T-cell (primary cell): ENCODE data around the gene EEF2. TPM values are rescaled to one million over a fixed set of nuclear protein-coding genes. Genes with fewer than 3 reads are reported as not detected.

Experiments
- ATAC-seq, 4 experiments: fragments of 200-7000 bp in 3 of 4; fragments of 150-1000 bp in 1 of 4; cut with Tn5 transposase; replicated peaks in 1 of 4; 1 replicate in 3 of 4; 2 replicates in 1 of 4; pipeline ENCODE4 v1.10.0; 2021; ENCODE audit warnings: moderate library complexity in 3 of 4, mild to moderate bottlenecking in 2 of 4, moderate number of reproducible peaks in 1 of 4
- CTCF ChIA-PET, 2 donors: fragments of 300-600 bp; sonication (Branson Sonifier 250); formaldehyde crosslinking; loops; one replicate each; lab custom pipeline; 2022; ENCODE audit warnings: antibody characterized with exemption in 2 of 2; lab: Charles Lee
- POLR2A ChIA-PET, 2 donors: fragments of 300-600 bp; sonication (Branson Sonifier 250); formaldehyde crosslinking; loops; one replicate each; lab custom pipeline; 2022; ENCODE audit warnings: antibody characterized with exemption in 2 of 2; lab: Charles Lee
- DNase-seq, 35 experiments: peaks; one replicate each; pipeline versions ENCODE4 v3.0.0 to v3.0.0-alpha.2; 2013 to 2023
- H3K27ac ChIP-seq: one replicate; pipeline ENCODE4 v1.5.1; 2013; ENCODE audit warnings: low read length
- H3K27me3 ChIP-seq, 2 experiments: replicated peaks in 1 of 2; 1 replicate in 1 of 2; 2 replicates in 1 of 2; pipeline versions ENCODE4 v1.6.1 to v1.7.0; 2013; ENCODE audit warnings: low read length in 1 of 2, mixed read lengths in 1 of 2; ENCODE audit not compliant: control insufficient read depth in 2 of 2, insufficient read depth in 2 of 2; ENCODE audit errors: extremely low read depth in 1 of 2
- H3K36me3 ChIP-seq, 2 donors: 1 replicate in 1 of 2; 2 replicates in 1 of 2; pipeline versions ENCODE4 v1.6.1 to v1.7.0; 2013; ENCODE audit warnings: low read length in 1 of 2; ENCODE audit not compliant: control insufficient read depth in 2 of 2, insufficient read depth in 1 of 2; ENCODE audit errors: extremely low read depth in 1 of 2
- H3K4me1 ChIP-seq, 2 experiments: 1 replicate in 1 of 2; 2 replicates in 1 of 2; pipeline versions ENCODE4 v1.6.1 to v1.7.0; 2013; ENCODE audit warnings: low read length in 2 of 2, mixed read lengths in 1 of 2; ENCODE audit not compliant: insufficient read depth in 2 of 2, control insufficient read depth in 1 of 2; ENCODE audit errors: extremely low read depth in 1 of 2
- H3K4me3 ChIP-seq, 2 donors: 1 replicate in 1 of 2; 2 replicates in 1 of 2; pipeline versions ENCODE4 v1.5.1 to v1.7.0; 2013; ENCODE audit warnings: mild to moderate bottlenecking in 2 of 2, low read length in 1 of 2, moderate library complexity in 1 of 2; ENCODE audit not compliant: control insufficient read depth in 1 of 2; ENCODE audit errors: extremely low read depth in 1 of 2
- H3K9me3 ChIP-seq: 2 replicates; pipeline ENCODE4 v1.7.0; 2013
- H3K27ac Mint-ChIP-seq, 2 donors: one replicate each; pipeline ENCODE4 v1.8.0; 2020 to 2021; ENCODE audit warnings: mild to moderate bottlenecking in 2 of 2, mixed read lengths in 2 of 2
- H3K27me3 Mint-ChIP-seq, 2 donors: one replicate each; pipeline ENCODE4 v1.8.0; 2021 to 2022; ENCODE audit warnings: mixed read lengths in 2 of 2
- H3K36me3 Mint-ChIP-seq: one replicate; pipeline ENCODE4 v1.8.0; 2021; ENCODE audit warnings: mixed read lengths
- H3K4me1 Mint-ChIP-seq, 3 donors: one replicate each; pipeline ENCODE4 v1.8.0; 2020 to 2022; ENCODE audit warnings: mixed read lengths in 3 of 3, mild to moderate bottlenecking in 1 of 3
- H3K4me3 Mint-ChIP-seq, 3 donors: one replicate each; pipeline ENCODE4 v1.8.0; 2020 to 2022; ENCODE audit warnings: mild to moderate bottlenecking in 3 of 3, mixed read lengths in 3 of 3, moderate library complexity in 3 of 3
- H3K9me3 Mint-ChIP-seq, 3 donors: one replicate each; pipeline ENCODE4 v1.8.0; 2020 to 2022; ENCODE audit warnings: mixed read lengths in 3 of 3
- WGBS: methylation state at CpG from one replicate; pipeline ENCODE4 v1.1.5; 2013; ENCODE audit warnings: missing lambda C conversion rate; ENCODE audit not compliant: insufficient coverage; 5-methylcytosine and 5-hydroxymethylcytosine counted together
- total RNA-seq, 35 experiments: library from RNA in 6 of 35; stranded (reverse) in 6 of 35; fragments of 120-200 nt in 1 of 35; gene quantifications; one replicate each; pipeline versions ENCODE4 v1.2.1 to v1.2.4 and lab custom pipeline; 2013 to 2026

EEF2 gene
- total RNA-seq, 5 donors from 2014 or later (not counting 1 experiment from before 2014, with no cell fraction given) = 2,379 to 2,775 (median 2,439) TPM

DNA sequence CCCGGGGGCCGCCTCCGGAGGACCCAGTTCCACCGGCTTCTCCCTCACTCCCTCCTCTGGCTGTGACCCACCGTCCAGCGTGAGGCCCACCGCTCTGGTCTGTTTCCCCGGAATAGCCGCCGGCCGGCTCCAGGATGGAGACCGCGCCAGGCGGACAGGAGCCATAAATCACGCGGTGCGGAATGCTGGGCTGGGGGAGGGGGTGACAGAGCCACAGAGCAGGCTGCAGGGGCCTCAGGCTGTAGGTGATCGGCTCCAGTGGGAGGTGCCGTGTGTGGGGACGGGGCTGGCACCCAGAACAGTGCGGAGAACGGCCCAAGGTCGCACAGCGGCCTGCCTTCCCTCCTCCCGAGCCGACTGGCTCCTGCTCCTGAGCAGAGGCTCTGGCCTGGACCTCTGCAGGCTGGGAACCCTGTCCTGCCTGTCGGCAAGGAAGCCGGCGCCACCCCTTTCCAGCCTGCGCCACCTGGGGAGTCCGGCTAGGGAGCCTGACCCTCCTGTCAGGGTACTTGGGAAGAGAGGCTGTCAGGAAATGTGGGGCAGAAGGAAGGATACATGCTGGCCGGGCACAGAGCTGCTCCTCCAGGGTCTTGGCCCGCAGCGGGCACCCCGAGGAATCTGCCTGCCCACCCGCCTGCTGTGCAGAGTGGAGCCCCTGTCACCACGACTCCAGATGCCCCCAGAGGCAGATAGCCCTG is 30.6 kb upstream of the EEF2 start:
- H3K27me3 ChIP-seq = no peaks in the 10 kb centered on the region
- DNase-seq (no peak), ATAC-seq (no peak)
- WGBS = 94% methylated on average over 29 of the region's 37 CpGs
- no peaks in the 10 kb centered on the region for H3K27me3 Mint-ChIP-seq
- H3K9me3 ChIP-seq = no peaks in the 10 kb centered on the region
- no peak overlapping the region for H3K27ac ChIP-seq
- peaks cover 0 to 42% of the 10 kb centered on the region in 2 experiments for H3K4me1 ChIP-seq
- peaks cover 14% of the 10 kb centered on the region for H3K36me3 Mint-ChIP-seq
- ChIA-PET POLR2A (no interaction called here), CTCF (no interaction called here)
- H3K4me3 ChIP-seq = no peak overlapping the region
- no peak overlapping the region for H3K27ac Mint-ChIP-seq
- no peaks in the 10 kb centered on the region for H3K9me3 Mint-ChIP-seq
- no peak overlapping the region for H3K4me3 Mint-ChIP-seq
- H3K36me3 ChIP-seq = peaks cover 28 to 41% of the 10 kb centered on the region in 2 donors
- peaks cover 12 to 30% (median 28%) of the 10 kb centered on the region in 3 donors for H3K4me1 Mint-ChIP-seq

DNA sequence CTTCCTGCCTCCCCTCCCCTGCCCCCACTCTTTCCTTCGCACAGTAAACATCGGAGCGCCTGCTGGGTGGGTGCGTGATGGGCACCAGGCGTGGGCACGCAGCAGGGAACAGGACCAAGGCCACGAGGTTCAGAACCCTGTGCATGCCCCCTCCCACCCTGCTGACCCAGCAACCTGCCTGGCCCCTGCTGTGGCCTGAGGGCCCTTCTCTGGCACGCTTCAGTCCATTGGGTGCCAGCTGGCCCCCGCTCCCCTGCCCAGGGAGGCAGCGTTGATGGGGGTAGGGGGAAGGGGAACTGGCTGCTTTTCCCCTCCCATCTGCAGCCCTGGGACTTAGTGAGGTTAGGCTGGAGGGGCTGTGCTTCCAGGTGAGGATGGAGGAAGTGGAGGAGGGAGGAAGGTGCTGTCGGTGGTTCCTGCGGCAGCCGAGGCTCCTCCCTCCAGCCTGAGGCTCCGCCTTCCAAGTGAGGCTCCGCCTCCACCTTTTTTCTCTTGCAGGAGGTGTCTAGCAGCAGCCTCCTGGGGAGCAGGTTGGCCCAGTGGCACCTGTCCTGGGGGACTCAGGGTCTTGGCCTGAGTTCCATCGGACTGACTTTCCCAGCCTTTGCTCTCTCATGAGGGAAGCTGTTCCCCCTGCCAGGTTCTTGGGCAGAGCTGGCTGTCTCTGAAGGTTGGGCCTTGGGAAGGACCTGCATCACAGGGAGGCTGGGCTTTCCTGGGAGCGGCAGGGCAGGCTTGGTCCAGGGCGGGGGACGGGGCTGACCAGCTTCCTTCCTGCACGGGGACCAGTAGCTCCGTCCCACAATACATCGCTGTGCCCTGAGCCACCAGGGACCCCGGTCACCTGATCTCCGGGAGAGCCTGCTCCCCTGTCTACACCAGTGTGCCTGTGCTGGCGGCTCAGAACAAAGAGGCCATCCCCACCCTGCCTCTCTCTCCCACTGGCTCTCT is 29.6 kb upstream of the EEF2 start:
- Histone ChIP-seq H3K27ac (no peak overlapping the region), H3K4me1 (peaks cover 0 to 52% of the 10 kb centered on the region in 2 experiments), H3K36me3 (peaks cover 29 to 41% of the 10 kb centered on the region in 2 donors), H3K4me3 (no peak overlapping the region), H3K27me3 (no peaks in the 10 kb centered on the region), H3K9me3 (no peaks in the 10 kb centered on the region)
- no peak overlapping the region for H3K4me3 Mint-ChIP-seq
- 79% methylated on average over 24 of the region's 25 CpGs for WGBS
- ATAC-seq = peak in 3 of 4 experiments; percentile 41 to 70 (median 59)
- peak in 22 of 35 experiments; percentile 8 to 52 (median 30) for DNase-seq
- no peak overlapping the region for H3K27ac Mint-ChIP-seq
- H3K9me3 Mint-ChIP-seq = no peaks in the 10 kb centered on the region
- peaks cover 13 to 37% (median 36%) of the 10 kb centered on the region in 3 donors for H3K4me1 Mint-ChIP-seq
- ChIA-PET POLR2A (no interaction called here), CTCF (no interaction called here)
- H3K27me3 Mint-ChIP-seq = no peaks in the 10 kb centered on the region
- peaks cover 9% of the 10 kb centered on the region for H3K36me3 Mint-ChIP-seq

DNA sequence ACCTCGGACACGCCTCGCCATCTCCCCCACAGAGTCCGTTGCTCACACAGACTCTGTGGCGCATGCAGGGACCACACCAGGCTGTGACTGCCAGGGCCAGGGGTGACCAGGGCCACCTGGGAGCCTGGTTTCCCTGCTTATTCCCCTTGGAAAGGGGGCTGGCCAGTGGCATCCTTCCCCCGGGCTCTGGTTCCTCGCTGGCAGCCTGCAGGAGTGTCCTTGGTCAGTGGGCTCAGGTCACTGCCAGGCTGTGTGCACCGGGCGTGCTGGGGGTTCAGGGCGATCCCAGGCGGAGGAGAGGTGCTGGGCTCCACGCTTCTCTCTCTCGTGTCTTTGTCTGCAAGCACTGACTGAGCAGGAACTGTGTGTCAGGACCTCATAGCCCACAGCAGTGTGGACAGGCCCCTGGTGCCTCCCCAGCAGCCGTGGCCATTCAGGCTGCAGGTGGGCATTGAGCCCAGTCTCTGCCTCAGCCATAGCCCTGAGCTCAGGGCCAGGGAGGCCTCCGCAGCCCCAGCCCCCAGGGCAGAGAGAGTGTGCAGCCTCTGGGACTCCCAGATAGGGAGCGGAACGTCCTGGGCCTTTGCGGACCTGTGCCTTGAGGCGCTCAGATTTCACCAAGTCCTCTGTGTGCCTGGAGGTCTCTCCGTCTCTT is 28.8 kb upstream of the EEF2 start:
- no peak overlapping the region for H3K27ac ChIP-seq
- H3K4me3 Mint-ChIP-seq = no peak overlapping the region
- H3K9me3 ChIP-seq = no peaks in the 10 kb centered on the region
- DNase-seq = no peak
- peaks cover 9% of the 10 kb centered on the region for H3K36me3 Mint-ChIP-seq
- H3K36me3 ChIP-seq = peaks cover 29 to 43% of the 10 kb centered on the region in 2 donors
- WGBS = 96% methylated on average over 20 of the region's 20 CpGs
- no peaks in the 10 kb centered on the region for H3K27me3 Mint-ChIP-seq
- no peaks in the 10 kb centered on the region for H3K9me3 Mint-ChIP-seq
- H3K4me3 ChIP-seq = no peak overlapping the region
- peaks cover 0 to 58% of the 10 kb centered on the region in 2 experiments for H3K4me1 ChIP-seq
- no peak for ATAC-seq
- CTCF ChIA-PET = no interaction called here
- POLR2A ChIA-PET = interaction anchor here in 1 of 2 donors (0.9 kb wide), 1 partner anchor 23 kb away, joined by 3 read pairs; no protein-coding TSS in a partner anchor
- no peak overlapping the region for H3K27ac Mint-ChIP-seq
- H3K4me1 Mint-ChIP-seq = peaks cover 21 to 45% (median 42%) of the 10 kb centered on the region in 3 donors
- no peaks in the 10 kb centered on the region for H3K27me3 ChIP-seq

DNA sequence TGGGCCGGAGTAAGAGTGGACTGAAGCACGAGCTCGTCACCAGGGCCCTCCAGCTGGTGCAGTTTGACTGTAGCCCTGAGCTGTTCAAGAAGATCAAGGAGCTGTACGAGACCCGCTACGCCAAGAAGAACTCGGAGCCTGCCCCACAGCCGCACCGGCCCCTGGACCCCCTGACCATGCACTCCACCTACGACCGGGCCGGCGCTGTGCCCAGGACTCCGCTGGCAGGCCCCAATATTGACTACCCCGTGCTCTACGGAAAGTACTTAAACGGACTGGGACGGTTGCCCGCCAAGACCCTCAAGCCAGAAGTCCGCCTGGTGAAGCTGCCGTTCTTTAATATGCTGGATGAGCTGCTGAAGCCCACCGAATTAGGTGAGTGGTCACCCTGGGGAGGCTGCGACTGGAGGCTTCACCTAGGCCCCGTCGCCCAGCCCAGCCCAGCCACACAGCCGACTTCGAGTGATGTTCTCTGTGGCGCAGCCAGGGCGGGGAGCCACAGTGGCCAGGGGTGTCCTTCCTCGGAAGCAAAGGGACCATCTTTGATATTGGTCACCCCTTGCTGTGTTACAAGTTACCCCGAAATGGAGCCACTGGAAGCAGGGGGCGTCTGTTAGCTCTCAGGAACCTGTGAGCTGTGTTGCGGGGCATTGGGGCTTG is 27.8 kb upstream of the EEF2 start:
- no peak overlapping the region for H3K27ac ChIP-seq
- H3K4me1 Mint-ChIP-seq = peaks cover 23 to 50% (median 48%) of the 10 kb centered on the region in 3 donors
- DNase-seq (no peak), ATAC-seq (no peak)
- peaks cover 29 to 40% of the 10 kb centered on the region in 2 donors for H3K36me3 ChIP-seq
- no peaks in the 10 kb centered on the region for H3K27me3 Mint-ChIP-seq
- peaks cover 5% of the 10 kb centered on the region for H3K36me3 Mint-ChIP-seq
- no peak overlapping the region for H3K4me3 Mint-ChIP-seq
- ChIA-PET CTCF (no interaction called here), POLR2A (interaction anchor here in 1 of 2 donors (0.9 kb wide), 1 partner anchor 22 kb away, joined by 3 read pairs; no protein-coding TSS in a partner anchor)
- WGBS = 96% methylated on average over 33 of the region's 33 CpGs
- H3K4me3 ChIP-seq = no peak overlapping the region
- no peak overlapping the region for H3K27ac Mint-ChIP-seq
- no peaks in the 10 kb centered on the region for H3K27me3 ChIP-seq
- H3K4me1 ChIP-seq = peaks cover 6 to 65% of the 10 kb centered on the region in 2 experiments
- no peaks in the 10 kb centered on the region for H3K9me3 ChIP-seq
- no peaks in the 10 kb centered on the region for H3K9me3 Mint-ChIP-seq

DNA sequence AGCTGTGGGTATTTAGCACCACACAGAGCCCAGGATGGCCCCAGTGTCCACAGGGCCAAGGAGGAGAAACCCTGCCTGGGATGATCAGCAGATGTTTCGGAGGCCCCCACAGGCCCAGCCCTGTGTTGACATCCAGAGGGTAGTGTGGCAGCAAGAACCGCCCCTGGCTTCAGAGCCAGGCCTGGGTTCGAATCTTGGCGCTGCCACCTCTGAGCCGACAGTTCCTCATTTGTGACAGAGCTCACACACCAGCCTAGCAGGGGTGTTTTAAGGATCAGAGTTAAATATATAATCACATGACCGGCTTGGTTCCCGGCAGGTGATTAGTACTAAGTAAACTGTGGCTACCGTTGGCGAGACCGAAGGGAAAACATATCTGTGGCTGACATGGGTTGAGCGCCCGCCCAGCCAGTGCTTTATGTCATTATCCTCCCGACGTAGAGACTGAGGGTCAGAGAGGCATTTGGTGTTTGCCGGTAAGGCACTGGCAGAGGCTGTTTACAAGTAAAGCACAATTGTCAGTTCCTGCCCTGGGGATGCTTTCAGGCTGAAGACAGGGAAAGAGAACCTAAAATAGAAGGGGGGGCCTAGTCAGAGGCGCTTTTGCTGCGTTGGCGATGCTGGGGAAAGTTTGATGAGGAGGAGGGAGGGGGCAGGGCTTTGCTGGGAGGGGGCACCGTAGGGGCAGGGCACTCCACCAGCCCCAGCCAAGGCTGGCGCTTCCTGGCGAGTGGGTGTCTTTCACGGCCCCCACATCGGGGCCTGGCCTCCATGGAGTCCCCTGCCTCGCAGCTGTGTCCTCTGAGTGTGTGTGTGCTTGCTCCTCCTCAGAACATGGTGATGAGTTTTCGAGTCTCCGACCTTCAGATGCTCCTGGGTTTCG is 27.1 kb upstream of the EEF2 start:
- ATAC-seq (no peak), DNase-seq (no peak)
- Histone ChIP-seq H3K4me3 (no peak overlapping the region), H3K4me1 (peaks cover 6 to 66% of the 10 kb centered on the region in 2 experiments), H3K27ac (no peak overlapping the region), H3K9me3 (no peaks in the 10 kb centered on the region), H3K27me3 (no peaks in the 10 kb centered on the region), H3K36me3 (peaks cover 24 to 40% of the 10 kb centered on the region in 2 donors)
- Mint-ChIP-seq H3K36me3 (peaks cover 5% of the 10 kb centered on the region), H3K4me1 (peaks cover 23 to 50% (median 48%) of the 10 kb centered on the region in 3 donors), H3K4me3 (no peak overlapping the region), H3K27ac (peak overlapping the region in 1 of 2 donors; percentile 70), H3K27me3 (no peaks in the 10 kb centered on the region), H3K9me3 (no peaks in the 10 kb centered on the region)
- ChIA-PET POLR2A (interaction anchor here in 1 of 2 donors (0.5 to 0.6 kb wide), 2 partner anchors 18 to 22 kb away, joined by 3 to 5 read pairs; no protein-coding TSS in a partner anchor), CTCF (no interaction called here)
- WGBS = 92% methylated on average over 23 of the region's 27 CpGs
